ENCODE measurements around the gene DTNA. TPM values are rescaled to one million over a fixed set of nuclear protein-coding genes. Genes with fewer than 3 reads are reported as not detected.
A peak's percentile ranks its signal among the peaks of the same experiment; 100 is the strongest.

The DTNA gene
- total and polyA plus RNA-seq, 2 of the 8 experiments (the other 6 are each of a cell fraction or from before 2014, with no cell fraction given): 30.2 to 32.7 TPM

DNA sequence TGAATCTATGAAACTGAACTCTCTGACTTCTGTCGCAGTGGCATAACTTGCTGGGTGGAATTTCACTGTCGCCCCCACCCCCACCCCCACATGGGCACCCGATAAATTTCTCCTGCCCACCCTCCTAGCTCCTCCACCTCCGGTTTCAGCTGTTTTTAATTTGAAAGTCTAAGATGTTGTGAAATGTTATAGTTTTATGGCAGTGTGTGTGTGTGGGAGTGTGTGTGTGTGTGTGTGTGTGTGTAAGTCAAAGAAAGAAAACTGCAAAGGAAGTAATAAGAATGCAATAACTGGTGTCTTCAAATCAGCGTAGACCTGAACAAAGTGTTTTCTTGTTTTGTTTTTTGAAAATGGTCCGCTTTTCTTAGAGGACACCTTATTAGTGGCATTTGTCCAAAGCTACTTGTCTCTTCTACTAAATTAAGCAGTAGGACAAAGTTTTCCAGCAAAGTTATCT is 388 bp downstream of the DTNA start:
- DNase-seq (ENCODE audit: low read depth in 1 of 2, low spot score in 2 of 2): no peak
- no peak overlapping the region for H3K27ac ChIP-seq (ENCODE audit: low read depth, low read length)
- FAIRE-seq: no peak
- no peak overlapping the region for H3K4ac ChIP-seq (replicated peaks; ENCODE audit: insufficient read length, low read depth, low read length)
- H3K56ac ChIP-seq (replicated peaks; ENCODE audit: insufficient read length, low read depth, low read length): no peak overlapping the region
- H4K8ac ChIP-seq (ENCODE audit: extremely low read depth, insufficient read depth, low read length): no peak overlapping the region
- no peaks in the 10 kb centered on the region for H3K27me3 ChIP-seq (replicated peaks in 1 of 4; ENCODE audit: control insufficient read depth in 3 of 4, extremely low read depth in 1 of 4, insufficient read depth in 3 of 4, low read length in 3 of 4)
- H3K36me3 ChIP-seq (ENCODE audit: control insufficient read depth in 2 of 4, insufficient read depth in 4 of 4, low read length in 3 of 4): no peaks in the 10 kb centered on the region
- no peak overlapping the region for H2BK120ac ChIP-seq (replicated peaks; ENCODE audit: low read depth, low read length)
- no peak overlapping the region for H2AK5ac ChIP-seq (ENCODE audit: low read depth, low read length)
- H4K20me1 ChIP-seq (replicated peaks in 1 of 2; ENCODE audit: control insufficient read depth in 1 of 2, insufficient read depth in 2 of 2, low read length in 2 of 2): no peaks in the 10 kb centered on the region
- no peaks in the 10 kb centered on the region; the same call in 1 of the 2 replicates for H3K23me2 ChIP-seq (ENCODE audit: low read depth, low read length)
- ChIA-PET POLR2A (ENCODE audit: partially characterized antibody) (no interaction called here), CTCF (ENCODE audit: partially characterized antibody) (interaction anchor here (0.7 to 3.8 kb wide), 5 partner anchors 14 to 54 kb away, joined by 3 to 17 read pairs (median 3); no protein-coding TSS in a partner anchor)
- peak overlapping the region in 1 of 4 experiments; percentile 8; a peak in 1 of 7 replicates for H3K9ac ChIP-seq (replicated peaks in 1 of 4; ENCODE audit: extremely low read depth in 1 of 4, low read depth in 3 of 4, low read length in 3 of 4)
- no peak overlapping the region for H2BK15ac ChIP-seq (ENCODE audit: low read length)
- H2BK20ac ChIP-seq (ENCODE audit: low read length): no peak overlapping the region
- no peak overlapping the region for H3K14ac ChIP-seq (ENCODE audit: insufficient read length)
- H2AFZ ChIP-seq (ENCODE audit: low read length): no peak overlapping the region
- no peak overlapping the region for H2BK5ac ChIP-seq (ENCODE audit: low read depth, low read length)
- H3K4me3 ChIP-seq (ENCODE audit: extremely low read depth in 1 of 4, insufficient read depth in 2 of 4, low read depth in 3 of 4, low read length in 4 of 4): no peak overlapping the region
- no peak overlapping the region for H3K23ac ChIP-seq (ENCODE audit: insufficient read length)
- peaks cover 0 to 14% (median 2%) of the 10 kb centered on the region in 4 experiments; a peak in 3 of 7 replicates for H3K4me1 ChIP-seq (replicated peaks in 1 of 4; ENCODE audit: control insufficient read depth in 3 of 4, insufficient read depth in 4 of 4, low read length in 3 of 4)
- no peak overlapping the region for H3K18ac ChIP-seq (ENCODE audit: extremely low read depth, low read length)
- no peaks in the 10 kb centered on the region for H3K79me2 ChIP-seq (ENCODE audit: control insufficient read depth in 1 of 2, insufficient read depth in 2 of 2, low read length in 2 of 2)
- WGBS, 2 experiments (ENCODE audit: extremely low coverage in 1 of 2, insufficient coverage in 1 of 2, insufficient read length in 1 of 2, insufficient replicate concordance in 2 of 2, low coverage in 1 of 2, low lambda C conversion rate in 2 of 2, missing lambda C conversion rate in 1 of 2): 80% methylated on average over 6 of the region's 6 CpGs; no CpG with 5 or more reads in 1 of the 2 experiments
- H3K79me1 ChIP-seq (ENCODE audit: low read depth, low read length): no peaks in the 10 kb centered on the region
- no peak overlapping the region for H4K5ac ChIP-seq (ENCODE audit: insufficient read length, low read depth, low read length)
- no peak overlapping the region for H2BK12ac ChIP-seq (ENCODE audit: low read depth, low read length)
- no peak overlapping the region for H4K91ac ChIP-seq (replicated peaks; ENCODE audit: insufficient read length, low read length)
- H3K4me2 ChIP-seq (ENCODE audit: insufficient read depth in 1 of 2, low read depth in 2 of 2, low read length in 2 of 2): 0 out of 4 replicates have a peak overlapping the region, but pooled peaks of 1 of the 2 experiments have one; percentile 1
- H3K9me3 ChIP-seq (ENCODE audit: insufficient read depth in 2 of 2, low read depth in 1 of 2, low read length in 1 of 2): no peaks in the 10 kb centered on the region
- TF ChIP-seq SIRT6 (IDR thresholded peaks at IDR 0.05; ENCODE audit: low read length): no peak
